H1 (cell line): ENCODE data around the gene FIZ1. TPM values are rescaled to one million over a fixed set of nuclear protein-coding genes. Genes with fewer than 3 reads are reported as not detected.

Experiments used
- CTCF ChIA-PET: fragments of 300-600 bp; sonication (Branson Sonifier 250); formaldehyde crosslinking; loops from one replicate; lab custom pipeline; 2021; ENCODE audit not compliant: partially characterized antibody; lab: Charles Lee
- POLR2A ChIA-PET: fragments of 300-600 bp; sonication (Branson Sonifier 250); formaldehyde crosslinking; loops from one replicate; lab custom pipeline; 2021; ENCODE audit warnings: inconsistent platforms; ENCODE audit not compliant: partially characterized antibody; lab: Charles Lee
- DNase-seq, 2 experiments: peaks; one replicate each; pipeline versions ENCODE4 v3.0.0 to v3.0.0-alpha.2; 2010 to 2022; ENCODE audit warnings: low spot score in 2 of 2, low read depth in 1 of 2, mixed read lengths in 1 of 2
- FAIRE-seq: peaks from 2 replicates; lab custom pipeline; 2011; peaks lifted over from hg19 to GRCh38; lab: Jason Lieb, UNC
- H2AFZ ChIP-seq: 2 replicates; pipeline ENCODE4 v1.8.1; 2012; ENCODE audit warnings: low read length, inconsistent platforms
- H2AK5ac ChIP-seq: 2 replicates; pipeline ENCODE4 v1.6.1; 2013; ENCODE audit warnings: low read depth, low read length
- H2BK120ac ChIP-seq: replicated peaks from 2 replicates; pipeline ENCODE3; 2013; ENCODE audit warnings: low read depth, low read length, inconsistent platforms
- H2BK12ac ChIP-seq: 2 replicates; pipeline ENCODE4 v1.6.1; 2013; ENCODE audit warnings: low read depth, low read length
- H2BK15ac ChIP-seq: 2 replicates; pipeline ENCODE4 v1.6.1; 2013; ENCODE audit warnings: low read length
- H2BK20ac ChIP-seq: 2 replicates; pipeline ENCODE4 v1.6.1; 2013; ENCODE audit warnings: low read length
- H2BK5ac ChIP-seq: 2 replicates; pipeline ENCODE4 v1.6.1; 2013; ENCODE audit warnings: low read depth, low read length
- H3K14ac ChIP-seq: 2 replicates; pipeline ENCODE4 v1.6.1; 2013; ENCODE audit warnings: inconsistent platforms; ENCODE audit not compliant: insufficient read length
- H3K18ac ChIP-seq: 2 replicates; pipeline ENCODE4 v1.6.1; 2013; ENCODE audit warnings: low read length; ENCODE audit errors: extremely low read depth
- H3K23ac ChIP-seq: 2 replicates; pipeline ENCODE4 v1.6.1; 2013; ENCODE audit warnings: inconsistent platforms; ENCODE audit not compliant: insufficient read length
- H3K23me2 ChIP-seq: 2 replicates; pipeline ENCODE4 v1.6.1; 2013; ENCODE audit warnings: low read depth, low read length
- H3K27ac ChIP-seq: 2 replicates; pipeline ENCODE4 v1.6.1; 2011; ENCODE audit warnings: low read depth, low read length, inconsistent platforms
- H3K27me3 ChIP-seq, 4 experiments: replicated peaks in 1 of 4; 1 replicate in 1 of 4; 2 replicates in 3 of 4; pipeline versions ENCODE4 v1.6.1 to v1.8.1; 2011 to 2013; ENCODE audit warnings: low read length in 3 of 4, mild to moderate bottlenecking in 3 of 4, inconsistent platforms in 2 of 4, mixed read lengths in 2 of 4, moderate library complexity in 1 of 4; ENCODE audit not compliant: control insufficient read depth in 3 of 4, insufficient read depth in 3 of 4; ENCODE audit errors: extremely low read depth in 1 of 4
- H3K36me3 ChIP-seq, 4 experiments: 2 replicates each; pipeline versions ENCODE4 v1.6.1 to v1.8.1; 2011 to 2013; ENCODE audit warnings: mild to moderate bottlenecking in 4 of 4, low read length in 3 of 4, moderate library complexity in 2 of 4, control low read depth in 1 of 4, inconsistent platforms in 1 of 4; ENCODE audit not compliant: insufficient read depth in 4 of 4, control insufficient read depth in 2 of 4
- H3K4ac ChIP-seq: replicated peaks from 2 replicates; pipeline ENCODE3; 2013; ENCODE audit warnings: low read length, low read depth, mixed read lengths, inconsistent platforms; ENCODE audit not compliant: insufficient read length
- H3K4me1 ChIP-seq, 4 experiments: replicated peaks in 1 of 4; 1 replicate in 1 of 4; 2 replicates in 3 of 4; pipeline versions ENCODE4 v1.6.1 to v1.8.1; 2011 to 2013; ENCODE audit warnings: low read length in 3 of 4, inconsistent platforms in 2 of 4, mixed read lengths in 1 of 4; ENCODE audit not compliant: insufficient read depth in 4 of 4, control insufficient read depth in 3 of 4
- H3K4me2 ChIP-seq, 2 experiments: 2 replicates each; pipeline versions ENCODE4 v1.6.1 to v1.8.1; 2011 to 2013; ENCODE audit warnings: low read depth in 2 of 2, low read length in 2 of 2, control low read depth in 1 of 2, inconsistent platforms in 1 of 2, mild to moderate bottlenecking in 1 of 2; ENCODE audit not compliant: insufficient read depth in 1 of 2
- H3K4me3 ChIP-seq, 4 experiments: fragments of 200-600, 300-600 bp in 1 of 4; sonication (generic), shearing (Covaris generic), sonication (Bioruptor Twin) in 1 of 4; 2 replicates each; pipeline versions ENCODE4 v1.5.1 to v1.8.1; 2011 to 2016; ENCODE audit warnings: low read length in 4 of 4, low read depth in 3 of 4, control low read depth in 2 of 4, inconsistent platforms in 2 of 4, mild to moderate bottlenecking in 2 of 4, mixed read lengths in 1 of 4, moderate library complexity in 1 of 4; ENCODE audit not compliant: insufficient read depth in 2 of 4; ENCODE audit errors: extremely low read depth in 1 of 4
- H3K56ac ChIP-seq: replicated peaks from 2 replicates; pipeline ENCODE3; 2013; ENCODE audit warnings: low read depth, mild to moderate bottlenecking, mixed read lengths, low read length, inconsistent platforms; ENCODE audit not compliant: insufficient read length
- H3K79me1 ChIP-seq: 2 replicates; pipeline ENCODE4 v1.6.1; 2013; ENCODE audit warnings: low read depth, low read length, control low read depth
- H3K79me2 ChIP-seq, 2 experiments: 2 replicates each; pipeline versions ENCODE4 v1.6.1 to v1.8.1; 2012 to 2013; ENCODE audit warnings: low read length in 2 of 2, mild to moderate bottlenecking in 2 of 2, inconsistent platforms in 1 of 2; ENCODE audit not compliant: insufficient read depth in 2 of 2, control insufficient read depth in 1 of 2
- H3K9ac ChIP-seq, 4 experiments: replicated peaks in 1 of 4; 1 replicate in 1 of 4; 2 replicates in 3 of 4; pipeline versions ENCODE4 v1.6.1 to v1.8.1; 2011 to 2013; ENCODE audit warnings: low read depth in 3 of 4, low read length in 3 of 4, control low read depth in 2 of 4, mild to moderate bottlenecking in 2 of 4, moderate library complexity in 2 of 4, inconsistent platforms in 1 of 4; ENCODE audit errors: extremely low read depth in 1 of 4
- H3K9me3 ChIP-seq, 2 experiments: 2 replicates each; pipeline versions ENCODE4 v1.6.1 to v1.8.1; 2012 to 2013; ENCODE audit warnings: mild to moderate bottlenecking in 2 of 2, moderate library complexity in 2 of 2, control low read depth in 1 of 2, inconsistent platforms in 1 of 2, low read depth in 1 of 2, low read length in 1 of 2, mixed read lengths in 1 of 2; ENCODE audit not compliant: insufficient read depth in 2 of 2
- H4K20me1 ChIP-seq, 2 experiments: replicated peaks in 1 of 2; 2 replicates each; pipeline versions ENCODE3 to v1.8.1; 2011 to 2013; ENCODE audit warnings: inconsistent platforms in 2 of 2, low read length in 2 of 2, mild to moderate bottlenecking in 1 of 2; ENCODE audit not compliant: insufficient read depth in 2 of 2, control insufficient read depth in 1 of 2
- H4K5ac ChIP-seq: 2 replicates; pipeline ENCODE4 v1.6.1; 2013; ENCODE audit warnings: low read length, low read depth, mixed read lengths, inconsistent platforms; ENCODE audit not compliant: insufficient read length
- H4K8ac ChIP-seq: 2 replicates; pipeline ENCODE4 v1.8.0; 2013; ENCODE audit warnings: mild to moderate bottlenecking, moderate library complexity, low read length, inconsistent platforms; ENCODE audit not compliant: insufficient read depth; ENCODE audit errors: extremely low read depth
- H4K91ac ChIP-seq: replicated peaks from 2 replicates; pipeline ENCODE3; 2013; ENCODE audit warnings: low read length, mixed read lengths, inconsistent platforms; ENCODE audit not compliant: insufficient read length
- CBX5 ChIP-seq: fragments of 300-800, 300-1000 bp; sonication (generic); IDR thresholded peaks from 2 replicates; pipeline ENCODE4 v1.7.1; 2016; ENCODE audit warnings: antibody characterized with exemption, low read length, low read depth
- CBX8 ChIP-seq: fragments of 300-800, 300-1000 bp; sonication (generic); IDR thresholded peaks from 2 replicates; pipeline ENCODE4 v1.7.1; 2016; ENCODE audit warnings: low read depth, low read length, borderline replicate concordance
- CTBP2 ChIP-seq: IDR thresholded peaks from 2 replicates; pipeline ENCODE4 v1.7.0; 2011; ENCODE audit warnings: borderline replicate concordance, mild to moderate bottlenecking, moderate library complexity, mixed read lengths, low read length; ENCODE audit not compliant: insufficient read depth, insufficient read length
- GTF2F1 ChIP-seq: IDR thresholded peaks from 2 replicates; pipeline ENCODE4 v1.6.1; 2012; ENCODE audit warnings: low read depth, low read length, improper control_type of control experiment, borderline replicate concordance
- WGBS, 2 experiments: shearing (Covaris generic) in 1 of 2; methylation state at CpG; one replicate each; pipeline versions ENCODE4 v1.1.6 to v1.1.7; 2013 to 2015; ENCODE audit warnings: low lambda C conversion rate in 2 of 2, mixed read lengths in 2 of 2, inconsistent platforms in 1 of 2, low coverage in 1 of 2, missing lambda C conversion rate in 1 of 2; ENCODE audit not compliant: insufficient replicate concordance in 2 of 2, insufficient coverage in 1 of 2, insufficient read length in 1 of 2; ENCODE audit errors: extremely low coverage in 1 of 2, missing lambda C conversion rate in 1 of 2; 5-methylcytosine and 5-hydroxymethylcytosine counted together
- polyA plus RNA-seq, 7 experiments: library from polyadenylated mRNA; depleted of rRNA in 3 of 7; stranded (reverse) in 5 of 7; unstranded in 2 of 7; fragments of >200 nt in 5 of 7; fragments of 200-250 nt in 2 of 7; gene quantifications; 1 replicate in 5 of 7; 2 replicates in 1 of 7; 4 replicates in 1 of 7; pipeline versions ENCODE4 v1.2.1 to v1.2.3, GENCODE V29; 2011 to 2013; ENCODE audit warnings: missing spikeins in 2 of 7, mixed read lengths in 2 of 7
- total RNA-seq: library from RNA; stranded (reverse); fragmentation: NEBNext Ultra II Directional; extraction: Animal tissue kit (Norgen Biotek cat#: 25700); gene quantifications from 2 replicates; pipeline ENCODE4 v1.2.1, GENCODE V29; 2021
- TF ChIP-seq, protein P1 (sequence below): IDR thresholded peaks from 2 replicates; pipeline ENCODE4 v1.6.1; 2011; ENCODE audit warnings: low read depth, mild to moderate bottlenecking, low read length; ENCODE audit not compliant: insufficient read depth
- TF ChIP-seq, protein P2 (sequence below), 3 experiments: IDR thresholded peaks; 1 replicate in 2 of 3; 2 replicates in 1 of 3; pipeline versions ENCODE4 v1.5.1 to v1.6.1; 2011; ENCODE audit warnings: low read length in 3 of 3, mild to moderate bottlenecking in 3 of 3, inconsistent platforms in 2 of 3, low read depth in 1 of 3, moderate library complexity in 1 of 3; ENCODE audit not compliant: insufficient read depth in 1 of 3; ENCODE audit errors: control extremely low read depth in 1 of 3

FIZ1 gene
- total and polyA plus RNA-seq, 2 of the 8 experiments (the other 6 are each of a cell fraction or from before 2014, with no cell fraction given), result 9.1 to 18.5 TPM

DNA sequence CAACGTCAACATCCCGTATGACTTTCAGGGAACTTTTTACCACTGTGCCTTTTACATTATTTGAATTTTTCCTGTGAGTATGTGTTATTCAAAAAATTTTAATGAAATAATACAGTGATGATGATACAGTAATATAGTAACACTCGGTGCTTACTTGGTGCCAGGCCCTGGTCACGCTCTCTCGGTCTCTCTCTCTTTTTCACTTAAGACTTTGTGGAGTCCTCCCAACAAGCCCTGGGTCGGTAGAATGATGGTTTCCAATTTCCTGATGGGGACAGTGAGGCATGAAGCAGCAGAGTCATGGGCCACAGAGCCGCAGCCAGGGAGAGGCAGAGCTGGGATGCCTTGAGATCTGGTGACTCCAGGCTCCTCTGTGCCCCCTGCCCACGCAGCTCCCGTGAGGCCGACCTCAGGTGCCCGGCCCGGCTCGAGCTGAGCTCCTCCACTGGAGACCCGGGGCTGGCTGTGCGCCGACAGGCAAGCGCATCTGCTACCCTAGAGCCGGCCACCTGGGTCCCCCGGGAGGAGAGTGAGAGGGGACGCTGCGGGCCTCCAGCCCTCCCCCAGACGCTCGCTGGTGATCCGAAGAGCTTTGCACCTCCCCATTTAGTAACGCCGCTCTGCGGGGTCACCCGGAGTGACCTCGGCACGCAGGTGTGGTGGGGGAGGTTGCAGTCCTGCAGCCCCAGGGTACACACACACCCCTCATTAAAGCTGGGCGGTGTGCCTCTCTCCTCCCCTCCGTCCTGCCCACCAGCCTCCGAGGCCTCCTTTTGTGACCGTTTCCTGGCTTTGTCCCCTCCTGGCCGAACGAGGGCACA is 49.6 kb downstream of the FIZ1 start:
- CTCF ChIA-PET, result interaction anchor here (0.6 to 2.1 kb wide), 12 partner anchors 9 to 548 kb away, joined by 3 to 6 read pairs (median 3); partner anchors contain the start of gene U2AF2
- H3K23me2 ChIP-seq, result peaks cover 7% of the 10 kb centered on the region; the same call in 1 of the 2 replicates
- TF ChIP-seq GTF2F1 (no peak), CTBP2 (peak; percentile 37), CBX8 (no peak), CBX5 (no peak)
- TF ChIP-seq, protein P1, sequence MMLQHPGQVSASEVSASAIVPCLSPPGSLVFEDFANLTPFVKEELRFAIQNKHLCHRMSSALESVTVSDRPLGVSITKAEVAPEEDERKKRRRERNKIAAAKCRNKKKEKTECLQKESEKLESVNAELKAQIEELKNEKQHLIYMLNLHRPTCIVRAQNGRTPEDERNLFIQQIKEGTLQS, result no peak
- TF ChIP-seq, protein P2, sequence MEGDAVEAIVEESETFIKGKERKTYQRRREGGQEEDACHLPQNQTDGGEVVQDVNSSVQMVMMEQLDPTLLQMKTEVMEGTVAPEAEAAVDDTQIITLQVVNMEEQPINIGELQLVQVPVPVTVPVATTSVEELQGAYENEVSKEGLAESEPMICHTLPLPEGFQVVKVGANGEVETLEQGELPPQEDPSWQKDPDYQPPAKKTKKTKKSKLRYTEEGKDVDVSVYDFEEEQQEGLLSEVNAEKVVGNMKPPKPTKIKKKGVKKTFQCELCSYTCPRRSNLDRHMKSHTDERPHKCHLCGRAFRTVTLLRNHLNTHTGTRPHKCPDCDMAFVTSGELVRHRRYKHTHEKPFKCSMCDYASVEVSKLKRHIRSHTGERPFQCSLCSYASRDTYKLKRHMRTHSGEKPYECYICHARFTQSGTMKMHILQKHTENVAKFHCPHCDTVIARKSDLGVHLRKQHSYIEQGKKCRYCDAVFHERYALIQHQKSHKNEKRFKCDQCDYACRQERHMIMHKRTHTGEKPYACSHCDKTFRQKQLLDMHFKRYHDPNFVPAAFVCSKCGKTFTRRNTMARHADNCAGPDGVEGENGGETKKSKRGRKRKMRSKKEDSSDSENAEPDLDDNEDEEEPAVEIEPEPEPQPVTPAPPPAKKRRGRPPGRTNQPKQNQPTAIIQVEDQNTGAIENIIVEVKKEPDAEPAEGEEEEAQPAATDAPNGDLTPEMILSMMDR (IDR thresholded peaks at IDR 0.05; ENCODE audit: control extremely low read depth in 1 of 3, insufficient read depth in 1 of 3, low read depth in 1 of 3, low read length in 3 of 3), result peak in 2 of 3 experiments; percentile 7 to 10; a peak in 1 of 4 replicates

More for the DNA sequence above, 49.6 kb downstream of the FIZ1 start:
- Histone ChIP-seq H3K9ac (peak overlapping the region in 2 of 4 experiments; percentile 9 to 30; a peak in 3 of 7 replicates), H3K4me3 (peak overlapping the region; percentile 32 to 57 (median 39)), H3K79me2 (no peaks in the 10 kb centered on the region), H4K91ac (peak overlapping the region; percentile 69), H3K79me1 (no peaks in the 10 kb centered on the region), H3K4me1 (peaks cover 8 to 20% (median 14%) of the 10 kb centered on the region in 4 experiments), H3K14ac (peak overlapping the region; percentile 27), H3K4me2 (peak overlapping the region; percentile 68 to 82), H4K8ac (peak overlapping the region; percentile 66), H2BK20ac (0 out of 2 replicates have a peak overlapping the region, but pooled peaks have one; percentile 82), H3K23ac (no peak overlapping the region), H3K36me3 (no peaks in the 10 kb centered on the region), H3K9me3 (no peaks in the 10 kb centered on the region), H3K4ac (no peak overlapping the region), H2BK5ac (peak overlapping the region; percentile 82; the same call in 1 of the 2 replicates), H2AK5ac (no peak overlapping the region), H2BK120ac (peak overlapping the region; percentile 25), H3K27me3 (peaks cover 0 to 3% (median 0%) of the 10 kb centered on the region in 4 experiments; a peak in 1 of 7 replicates), H3K27ac (0 out of 2 replicates have a peak overlapping the region, but pooled peaks have one; percentile 45), H4K5ac (peak overlapping the region; percentile 73), H2BK12ac (peak overlapping the region; percentile 90; the same call in 1 of the 2 replicates), H3K56ac (no peak overlapping the region), H2BK15ac (0 out of 2 replicates have a peak overlapping the region, but pooled peaks have one; percentile 83), H3K18ac (peak overlapping the region; percentile 91), H2AFZ (peak overlapping the region; percentile 91), H4K20me1 (no peaks in the 10 kb centered on the region)
- DNase-seq, result peak in 1 of 2 experiments; percentile 80
- 13% methylated on average over 34 of the region's 36 CpGs; no CpG with 5 or more reads in 1 of the 2 experiments for WGBS, 2 experiments
- no peak for FAIRE-seq
- POLR2A ChIA-PET, result interaction anchor here (0.6 to 2.3 kb wide), 20 partner anchors 9 to 829 kb away, joined by 3 to 10 read pairs (median 4); partner anchors contain the start of genes FIZ1, UBE2S and ZNF579
